ENCODE data around the gene HECTD2.
"Not testable (repeated sequence)": the region's sequence is repeated elsewhere in the genome, so short reads cannot be mapped to it uniquely, and the experiment has no call there.

Gene HECTD2

DNA sequence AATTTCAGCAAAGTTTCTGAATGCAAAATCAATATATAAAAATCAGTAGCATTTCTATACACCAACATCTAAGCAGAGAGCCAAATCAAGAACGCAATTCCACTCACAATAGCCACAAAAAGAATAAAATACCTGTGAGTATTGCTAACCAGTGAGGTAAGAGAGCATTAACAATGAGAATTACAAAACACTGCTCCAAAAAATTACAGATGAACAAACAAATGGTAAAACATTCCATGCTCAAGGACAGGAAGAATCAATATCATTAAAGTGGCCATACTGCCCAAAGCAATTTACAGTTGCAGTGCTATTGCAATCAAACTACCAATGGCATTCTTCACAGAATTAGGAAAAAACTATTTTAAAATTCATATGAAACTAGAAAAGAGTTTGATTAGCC, 61.5 kb downstream of the HECTD2 start:
- no peak overlapping the region for H3K4me3 ChIP-seq (ENCODE audit: low read depth, low read length)

GRCh38 chr10:91472911-91473310, 62.8 kb downstream of the HECTD2 start:
- H3K4me3 ChIP-seq (ENCODE audit: low read depth, low read length) = no peak overlapping the region

- H3K4me3 ChIP-seq (ENCODE audit: low read depth, low read length) = no peak overlapping the region
These were observed 63.9 kb downstream of the HECTD2 start for GRCh38 chr10:91474009-91474408.

DNA sequence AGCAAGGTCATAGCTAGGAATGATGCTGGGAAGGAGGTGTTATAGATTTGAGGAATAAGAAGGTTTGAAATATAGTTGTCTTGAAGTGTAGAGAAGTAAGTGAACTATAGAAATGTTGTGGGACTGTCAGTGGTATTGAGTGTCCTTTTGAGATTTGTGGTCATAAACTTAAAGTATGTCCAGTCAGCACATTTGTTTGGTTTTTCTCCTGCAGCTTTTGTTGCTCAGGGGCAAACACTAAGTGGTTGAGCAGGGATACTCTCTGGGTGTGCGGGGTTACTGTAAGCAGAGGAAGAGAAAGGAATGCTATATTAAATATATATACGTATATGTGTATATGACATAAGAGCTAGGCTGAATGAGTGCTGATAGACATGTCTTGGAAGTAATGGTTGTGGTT, 67.1 kb downstream of the HECTD2 start:
- no peak overlapping the region for H3K4me3 ChIP-seq (ENCODE audit: low read depth, low read length)

DNA sequence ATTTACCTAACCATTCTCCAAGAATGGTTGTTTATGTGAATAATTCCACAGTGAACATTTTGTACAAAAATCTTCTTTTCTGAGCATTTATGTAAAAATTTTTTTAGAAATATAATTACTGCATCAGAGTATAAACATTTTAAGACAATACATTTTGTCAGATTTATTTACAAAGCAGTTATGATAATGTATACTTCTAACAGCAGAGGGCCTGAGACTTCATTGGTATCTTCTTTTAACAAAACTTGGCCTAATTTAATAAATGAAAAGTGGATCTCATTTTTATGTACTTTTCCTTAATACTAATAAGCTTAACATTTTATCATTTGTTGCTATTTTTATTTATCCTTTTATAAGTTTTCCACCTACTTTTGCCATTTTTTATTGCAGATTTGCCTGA, 69.4 kb downstream of the HECTD2 start:
- H3K4me3 ChIP-seq (ENCODE audit: low read depth, low read length) = no peak overlapping the region

DNA sequence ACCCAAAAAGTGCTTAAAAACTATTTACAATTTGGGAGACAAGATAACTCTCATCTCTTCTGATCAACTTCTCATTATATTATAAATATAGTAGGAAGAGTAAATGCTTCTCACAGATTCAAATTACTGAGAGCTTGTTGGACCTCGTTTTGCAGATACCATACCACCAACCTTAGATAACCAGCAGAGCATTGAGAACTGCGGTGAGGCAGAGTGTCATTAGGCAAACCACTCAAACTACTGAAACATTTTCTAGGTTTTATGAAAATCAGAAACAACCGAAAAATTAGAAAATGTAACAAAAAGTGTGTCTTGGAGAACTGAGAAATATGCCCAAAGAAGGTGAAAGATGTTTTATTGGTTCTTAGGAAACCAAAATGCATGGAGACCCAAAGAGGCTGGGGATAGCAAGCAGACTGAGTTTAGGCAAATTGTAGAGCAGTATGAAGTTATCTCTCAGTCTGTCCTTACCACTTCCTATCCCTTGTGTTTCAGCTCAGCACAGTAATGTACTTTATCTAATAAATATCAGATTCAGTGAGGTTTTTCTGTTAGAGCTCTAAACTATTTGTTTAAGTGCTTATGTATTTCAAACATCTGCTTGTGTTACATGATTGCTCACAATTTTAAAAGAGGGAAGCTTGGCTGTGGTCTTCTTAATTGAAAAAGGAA, 77.9 kb downstream of the HECTD2 start:
- H3K4me3 ChIP-seq (ENCODE audit: low read depth, low read length) = no peak overlapping the region

- H3K4me3 ChIP-seq (ENCODE audit: low read depth, low read length) = no peak overlapping the region
These were observed 83.2 kb downstream of the HECTD2 start for GRCh38 chr10:91493313-91493712.

DNA sequence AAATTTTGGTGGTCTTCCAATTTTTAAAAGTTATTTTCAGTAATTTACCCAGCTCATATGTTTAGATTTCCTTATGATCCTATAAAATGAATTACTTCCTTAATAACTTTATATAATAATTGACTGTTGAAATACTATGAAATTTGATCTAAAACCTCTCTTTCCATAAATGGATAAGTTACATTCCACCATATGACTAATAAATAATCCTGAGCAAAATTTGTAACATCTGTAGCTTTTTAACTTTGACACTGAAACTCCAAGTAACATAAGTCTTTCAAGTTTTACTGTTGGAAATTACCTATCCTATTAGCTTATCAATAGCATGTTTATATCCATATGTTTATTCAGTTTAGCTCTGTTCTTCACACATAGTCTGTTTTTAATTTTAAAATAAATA, 85.3 kb downstream of the HECTD2 start:
- no peak overlapping the region for H3K4me3 ChIP-seq (ENCODE audit: low read depth, low read length)

DNA sequence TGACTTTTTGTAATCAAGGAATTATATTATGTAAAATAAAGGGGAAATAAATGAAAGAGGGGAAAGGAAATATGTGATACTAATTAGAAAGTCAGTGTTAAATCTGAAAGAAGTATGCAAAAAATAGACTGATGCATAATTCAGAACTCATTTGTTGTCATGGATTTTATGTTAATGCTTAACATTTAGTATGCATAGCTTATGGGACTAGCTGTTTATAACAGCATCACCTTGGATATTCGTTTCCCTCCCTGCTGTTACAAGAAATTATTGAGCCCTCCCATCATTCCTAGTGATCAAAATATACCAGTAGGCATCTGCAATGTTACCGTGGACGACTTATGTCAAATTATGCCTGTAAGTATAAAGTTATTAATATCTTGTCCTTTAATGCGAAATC, 85.9 kb downstream of the HECTD2 start:
- H3K4me3 ChIP-seq (ENCODE audit: low read depth, low read length) = no peak overlapping the region

DNA sequence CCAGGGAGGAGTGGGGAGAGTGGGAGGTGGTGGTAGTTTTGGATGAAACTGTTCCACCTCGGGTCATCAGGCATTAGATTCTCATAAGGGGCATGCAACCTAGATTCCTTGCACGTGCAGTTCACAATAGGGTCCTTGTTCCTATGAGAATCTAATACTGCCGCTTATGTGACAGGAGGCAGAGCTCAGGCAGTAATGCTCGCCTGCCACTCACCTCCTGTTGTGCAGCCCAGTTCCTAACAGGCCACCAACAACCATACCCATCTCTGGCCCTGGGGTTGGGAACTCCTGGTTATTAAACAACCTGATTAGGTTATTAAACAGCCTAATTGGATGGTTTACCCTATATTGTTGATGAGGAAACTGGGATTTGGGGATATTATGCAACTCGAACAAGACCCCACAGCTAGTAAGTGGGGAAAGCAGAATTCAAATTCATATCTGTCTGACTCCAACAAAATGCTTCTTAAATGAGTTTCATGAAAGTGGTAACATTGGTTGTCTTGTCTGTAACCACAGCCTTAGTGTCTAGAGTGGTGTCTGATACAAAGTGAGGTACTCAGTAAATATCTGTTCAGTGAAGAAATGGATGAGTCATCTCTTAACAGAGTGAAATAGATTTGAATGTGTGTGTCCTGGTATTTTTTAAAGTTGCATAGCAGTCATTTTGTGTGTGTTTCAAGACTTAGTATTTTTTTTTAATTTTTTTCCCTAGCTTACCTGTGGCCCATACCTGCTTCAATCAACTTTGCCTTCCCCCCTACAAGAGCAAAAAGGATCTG, 101.6 kb downstream of the HECTD2 start:
- H3K4me3 ChIP-seq (ENCODE audit: low read depth, low read length) = no peak overlapping the region

DNA sequence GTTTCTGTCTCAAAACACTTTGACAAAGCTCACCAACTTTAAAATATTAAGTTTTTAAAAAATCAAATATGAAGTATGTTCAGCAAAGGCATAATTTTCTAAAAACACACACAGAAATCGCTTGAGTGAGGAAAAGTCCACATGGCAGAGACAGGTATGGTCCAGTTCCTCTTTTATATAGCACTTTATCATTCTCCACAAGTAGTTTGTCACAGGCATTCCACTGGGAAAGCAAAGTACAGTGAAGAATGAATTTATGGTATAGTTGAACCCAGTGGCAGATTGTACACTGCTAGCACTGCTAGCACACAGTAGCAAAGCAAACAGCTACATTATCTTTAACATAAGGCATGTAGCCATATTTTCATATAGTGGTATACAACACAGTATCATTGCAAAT, 102.3 kb downstream of the HECTD2 start:
- H3K4me3 ChIP-seq (ENCODE audit: low read depth, low read length) = no peak overlapping the region

DNA sequence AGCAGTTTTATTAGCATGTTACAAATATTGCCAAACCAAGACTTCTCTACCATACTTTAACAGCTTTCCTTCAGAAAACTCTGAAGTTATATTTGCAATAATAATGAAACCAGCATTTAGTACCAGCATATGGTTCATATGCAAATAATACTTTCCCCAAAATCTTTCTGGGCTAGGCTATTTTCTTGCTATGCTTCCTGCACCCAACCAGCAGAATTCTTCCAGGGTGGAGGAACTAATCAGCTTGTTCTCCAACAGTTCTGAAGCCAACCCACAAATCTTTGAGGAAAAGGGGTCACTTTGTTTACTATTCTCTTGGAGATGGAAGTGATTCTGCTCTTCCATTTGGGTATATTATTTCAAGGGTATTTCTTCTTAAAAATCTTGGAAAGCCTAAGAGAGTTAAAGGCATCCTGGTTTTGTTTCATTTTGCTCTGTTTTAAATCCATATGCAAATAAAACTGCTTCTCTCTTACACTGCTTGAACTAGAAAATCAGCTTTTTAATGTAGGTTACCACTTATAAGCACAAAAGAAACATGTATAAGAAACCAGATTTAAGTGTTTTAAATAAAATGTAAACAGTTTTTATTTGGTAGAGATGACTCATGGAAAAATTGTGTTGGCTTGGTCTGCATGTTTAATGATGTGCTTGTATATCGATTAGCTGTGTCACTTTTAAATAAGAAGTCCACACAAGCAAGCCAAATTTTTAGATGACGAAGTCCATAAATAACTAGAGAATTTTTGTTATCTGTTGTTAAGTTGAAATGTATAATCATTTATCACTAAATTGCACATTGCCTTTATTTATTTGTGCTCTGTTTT, 103.7 kb downstream of the HECTD2 start:
- H3K4me3 ChIP-seq (ENCODE audit: low read depth, low read length) = no peak overlapping the region

DNA sequence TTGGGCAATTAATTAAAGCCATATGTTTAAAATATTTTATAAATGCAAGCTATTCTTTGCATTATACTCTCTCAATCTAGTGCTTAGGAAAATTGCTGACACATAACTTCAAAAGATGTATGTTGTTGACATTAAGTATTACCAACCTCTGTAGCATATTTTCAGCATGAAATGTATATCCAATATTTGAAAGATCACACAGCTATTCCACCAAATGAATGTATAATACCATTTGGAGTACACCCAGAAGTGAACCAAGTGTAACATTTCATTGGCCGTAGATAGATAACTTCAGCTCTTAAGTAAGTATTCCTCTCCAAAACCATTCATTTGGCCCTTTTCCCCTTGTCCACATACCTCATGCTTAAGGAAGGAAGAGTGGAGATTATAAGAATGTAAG, 104.6 kb downstream of the HECTD2 start:
- H3K4me3 ChIP-seq (ENCODE audit: low read depth, low read length) = no peak overlapping the region

DNA sequence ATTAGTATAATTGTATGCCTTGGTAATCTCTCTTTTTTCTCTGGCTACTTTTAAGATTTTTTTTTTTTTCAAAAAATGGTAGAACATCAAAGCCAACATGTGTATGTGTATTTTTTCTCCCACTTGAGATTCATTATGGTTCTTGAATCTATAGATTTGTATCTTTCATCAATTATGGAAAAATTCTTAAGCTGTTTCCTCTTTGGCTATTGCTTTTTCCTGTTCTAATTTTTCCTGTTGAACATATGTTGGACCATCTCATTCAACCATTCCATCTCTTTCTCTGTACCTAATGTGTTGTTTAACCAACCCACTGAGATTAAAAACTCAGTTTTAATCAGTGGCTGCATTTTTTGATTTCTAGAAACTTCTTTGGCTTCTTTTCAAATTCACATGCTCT, 107.2 kb downstream of the HECTD2 start:
- no peak overlapping the region for H3K4me3 ChIP-seq (ENCODE audit: low read depth, low read length)

- H3K4me3 ChIP-seq (ENCODE audit: low read depth, low read length) = no peak overlapping the region
These were observed 109.9 kb downstream of the HECTD2 start for GRCh38 chr10:91519899-91520514.

GRCh38 chr10:91520661-91521060, 110.5 kb downstream of the HECTD2 start:
- no peak overlapping the region for H3K4me3 ChIP-seq (ENCODE audit: low read depth, low read length)

DNA sequence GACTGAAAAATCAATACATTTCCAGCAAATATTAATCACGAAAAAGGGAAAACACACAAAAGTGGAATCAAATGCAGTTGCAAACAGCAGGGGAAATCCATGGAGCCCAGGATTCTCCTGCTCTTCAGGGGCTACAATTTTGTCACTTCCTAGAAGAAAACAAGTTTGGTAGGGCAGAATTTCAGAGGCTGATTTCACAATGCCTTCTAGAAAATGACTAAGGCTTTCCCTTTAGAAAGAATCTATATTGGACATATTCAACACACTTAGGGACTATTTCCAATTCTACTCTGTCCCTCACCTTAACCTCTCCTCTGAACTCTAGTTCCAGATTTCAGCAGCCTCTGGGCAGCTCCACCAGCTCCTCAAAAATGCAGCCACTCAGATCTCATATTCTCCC, 111.3 kb downstream of the HECTD2 start:
- no peak overlapping the region for H3K4me3 ChIP-seq (ENCODE audit: low read depth, low read length)

DNA sequence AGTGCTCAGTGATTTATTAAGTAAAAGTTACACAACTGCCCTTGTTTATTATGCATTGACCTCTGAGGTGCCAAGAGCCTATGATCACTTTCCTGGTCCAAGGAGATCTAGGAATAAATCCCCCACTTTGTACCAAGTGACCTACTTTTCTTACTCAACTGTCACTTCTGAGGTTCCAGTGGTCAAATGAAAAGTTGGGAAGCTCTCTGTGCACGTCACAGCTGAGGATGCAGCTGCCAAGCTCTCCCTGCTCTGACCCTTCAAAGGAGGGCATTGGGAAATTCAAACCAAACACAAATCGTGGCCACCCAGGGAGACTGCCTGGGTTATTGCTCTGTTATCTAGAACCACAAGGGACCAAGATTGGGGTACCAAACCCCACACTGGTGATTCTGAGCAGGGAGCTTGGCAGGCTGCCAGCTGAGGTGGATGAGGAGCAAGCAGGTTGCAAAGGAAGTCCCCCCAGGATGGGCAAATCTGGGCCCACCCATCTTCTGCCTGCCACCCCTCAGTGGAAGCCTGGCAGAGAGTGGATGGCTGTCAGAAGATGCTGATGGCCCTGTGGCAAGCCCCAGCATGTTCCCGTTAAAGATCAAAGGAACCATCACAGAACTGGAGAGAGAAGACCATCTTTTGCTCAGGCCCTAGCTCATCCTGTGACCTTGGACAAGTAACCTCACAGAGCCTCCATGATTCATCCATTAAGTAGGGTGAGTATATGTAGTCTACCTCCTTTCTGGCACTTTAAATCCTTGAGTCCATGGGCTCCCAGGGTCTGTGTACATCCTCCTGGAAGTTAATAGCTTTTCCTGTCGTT, 116.0 kb downstream of the HECTD2 start:
- no peak overlapping the region for H3K4me3 ChIP-seq (ENCODE audit: low read depth, low read length)

DNA sequence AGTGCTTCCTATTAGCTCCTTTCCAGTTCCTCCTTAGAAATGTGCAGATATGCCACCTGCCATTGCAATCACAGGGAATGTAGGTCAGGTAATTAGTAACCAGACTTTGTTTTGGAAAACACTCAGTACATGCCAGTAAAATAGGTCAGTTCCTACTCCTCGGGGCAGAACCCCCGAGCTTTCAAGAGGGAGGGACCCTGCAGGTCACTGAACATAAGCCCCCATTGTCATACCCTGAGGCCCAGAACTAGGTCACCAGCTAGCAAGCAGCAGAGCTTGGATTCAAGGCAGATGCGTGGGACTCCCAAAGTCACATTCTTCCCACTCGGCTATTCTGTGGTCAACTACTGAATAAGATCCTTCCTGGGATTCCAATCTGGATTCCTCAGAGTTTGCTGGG, 117.9 kb downstream of the HECTD2 start:
- H3K4me3 ChIP-seq (ENCODE audit: low read depth, low read length) = no peak overlapping the region

- no peak overlapping the region for H3K4me3 ChIP-seq (ENCODE audit: low read depth, low read length)
These were observed 118.6 kb downstream of the HECTD2 start for GRCh38 chr10:91528768-91529167.

GRCh38 chr10:91534789-91535188, 124.6 kb downstream of the HECTD2 start:
- H3K4me3 ChIP-seq (ENCODE audit: low read depth, low read length) = not testable (repeated sequence)
